ENCODE measurements around the gene GAL3ST1. TPM values are rescaled to one million over a fixed set of nuclear protein-coding genes. Genes with fewer than 3 reads are reported as not detected.

GAL3ST1 gene
- total and polyA plus RNA-seq, 2 donors (not counting 1 experiment from before 2014, with no cell fraction given): 0.06 to 0.17 TPM

DNA sequence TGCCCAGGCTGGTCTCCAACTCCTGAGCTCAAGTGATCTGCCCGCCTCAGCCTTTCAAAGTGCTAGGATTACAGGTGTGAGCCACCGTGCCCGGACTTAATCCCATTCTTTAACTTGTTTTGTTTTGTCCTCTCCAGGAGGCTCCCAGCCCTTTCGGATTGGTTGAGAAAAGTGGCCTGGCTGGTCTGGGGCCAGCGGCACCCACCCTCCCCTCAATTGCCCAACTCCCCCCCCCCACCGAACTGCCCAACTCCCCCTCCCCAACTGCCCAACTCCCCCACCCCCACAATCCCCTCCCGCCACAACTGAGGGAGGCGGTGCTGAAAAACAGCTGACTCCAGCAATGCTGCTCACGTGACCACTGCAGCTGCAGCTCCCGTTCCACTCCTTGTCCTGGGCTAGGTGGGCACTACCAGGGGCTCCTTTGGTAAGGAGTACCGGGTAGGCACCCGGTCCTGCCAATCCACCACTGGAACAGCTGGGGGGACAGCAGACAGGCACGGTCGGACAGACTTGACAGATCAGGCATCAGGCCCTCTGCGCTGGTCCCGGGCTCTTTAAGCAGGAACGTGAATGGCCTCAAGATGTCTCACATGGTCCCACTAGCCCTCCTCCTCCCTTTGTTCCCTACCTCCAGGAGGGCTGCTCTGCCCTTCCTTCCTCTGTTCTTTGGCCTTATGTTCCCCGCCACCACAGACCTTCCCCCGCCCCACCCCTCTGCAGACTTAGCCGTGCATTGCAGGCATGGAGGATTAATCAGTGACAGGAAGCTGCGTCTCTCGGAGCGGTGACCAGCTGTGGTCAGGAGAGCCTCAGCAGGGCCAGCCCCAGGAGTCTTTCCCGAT is 32.2 kb upstream of the GAL3ST1 start, which contains the start of gene TCN2:
TSS of gene TCN2 (plus strand) at position 720 of the 845 bp plus-strand sequence. CDS start 158 bp downstream, outside the sequence.
- Histone ChIP-seq H2AFZ (ENCODE audit: low read length) (peak within 1 kb of the TSS; percentile 94), H3K36me3 (ENCODE audit: control insufficient read depth, insufficient read depth, low read length) (no peaks in the 10 kb centered on the region), H3K9ac (ENCODE audit: insufficient read depth, low read length) (peak within 1 kb of the TSS; percentile 55), H3K27me3 (ENCODE audit: control insufficient read depth, insufficient read depth, low read length) (no peaks in the 10 kb centered on the region), H3K79me2 (ENCODE audit: control insufficient read depth, insufficient read depth, low read length) (no peaks in the 10 kb centered on the region), H3K27ac (ENCODE audit: insufficient read depth, low read length) (peak within 1 kb of the TSS; percentile 76), H3K4me2 (ENCODE audit: extremely low read depth, insufficient read depth, low read length) (peak within 1 kb of the TSS; percentile 92), H3K9me3 (ENCODE audit: control insufficient read depth, insufficient read depth, low read depth, low read length) (no peaks in the 10 kb centered on the region), H4K20me1 (ENCODE audit: control insufficient read depth, extremely low read depth, insufficient read depth, low read length) (no peaks in the 10 kb centered on the region), H3K4me3 (replicated peaks in 1 of 4; ENCODE audit: control extremely low read depth in 1 of 4, insufficient read depth in 1 of 4, low read depth in 3 of 4, low read length in 4 of 4) (peak within 1 kb of the TSS; percentile 45 to 68 (median 54)), H3K4me1 (ENCODE audit: control insufficient read depth, extremely low read depth, insufficient read depth, low read length) (peaks cover 29% of the 10 kb centered on the region)
- TF ChIP-seq EZH2 (IDR thresholded peaks at IDR 0.05; ENCODE audit: low read length, missing control alignments): no peak
- TF ChIP-seq, protein P1, sequence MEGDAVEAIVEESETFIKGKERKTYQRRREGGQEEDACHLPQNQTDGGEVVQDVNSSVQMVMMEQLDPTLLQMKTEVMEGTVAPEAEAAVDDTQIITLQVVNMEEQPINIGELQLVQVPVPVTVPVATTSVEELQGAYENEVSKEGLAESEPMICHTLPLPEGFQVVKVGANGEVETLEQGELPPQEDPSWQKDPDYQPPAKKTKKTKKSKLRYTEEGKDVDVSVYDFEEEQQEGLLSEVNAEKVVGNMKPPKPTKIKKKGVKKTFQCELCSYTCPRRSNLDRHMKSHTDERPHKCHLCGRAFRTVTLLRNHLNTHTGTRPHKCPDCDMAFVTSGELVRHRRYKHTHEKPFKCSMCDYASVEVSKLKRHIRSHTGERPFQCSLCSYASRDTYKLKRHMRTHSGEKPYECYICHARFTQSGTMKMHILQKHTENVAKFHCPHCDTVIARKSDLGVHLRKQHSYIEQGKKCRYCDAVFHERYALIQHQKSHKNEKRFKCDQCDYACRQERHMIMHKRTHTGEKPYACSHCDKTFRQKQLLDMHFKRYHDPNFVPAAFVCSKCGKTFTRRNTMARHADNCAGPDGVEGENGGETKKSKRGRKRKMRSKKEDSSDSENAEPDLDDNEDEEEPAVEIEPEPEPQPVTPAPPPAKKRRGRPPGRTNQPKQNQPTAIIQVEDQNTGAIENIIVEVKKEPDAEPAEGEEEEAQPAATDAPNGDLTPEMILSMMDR (conservative IDR thresholded peaks at IDR 0.05 in 1 of 2, IDR thresholded peaks at IDR 0.05 in 1 of 2; ENCODE audit: low read depth in 1 of 2, low read length in 2 of 2): no peak
- DNase-seq (ENCODE audit: low read depth in 2 of 2): peak; percentile 83 to 85

DNA sequence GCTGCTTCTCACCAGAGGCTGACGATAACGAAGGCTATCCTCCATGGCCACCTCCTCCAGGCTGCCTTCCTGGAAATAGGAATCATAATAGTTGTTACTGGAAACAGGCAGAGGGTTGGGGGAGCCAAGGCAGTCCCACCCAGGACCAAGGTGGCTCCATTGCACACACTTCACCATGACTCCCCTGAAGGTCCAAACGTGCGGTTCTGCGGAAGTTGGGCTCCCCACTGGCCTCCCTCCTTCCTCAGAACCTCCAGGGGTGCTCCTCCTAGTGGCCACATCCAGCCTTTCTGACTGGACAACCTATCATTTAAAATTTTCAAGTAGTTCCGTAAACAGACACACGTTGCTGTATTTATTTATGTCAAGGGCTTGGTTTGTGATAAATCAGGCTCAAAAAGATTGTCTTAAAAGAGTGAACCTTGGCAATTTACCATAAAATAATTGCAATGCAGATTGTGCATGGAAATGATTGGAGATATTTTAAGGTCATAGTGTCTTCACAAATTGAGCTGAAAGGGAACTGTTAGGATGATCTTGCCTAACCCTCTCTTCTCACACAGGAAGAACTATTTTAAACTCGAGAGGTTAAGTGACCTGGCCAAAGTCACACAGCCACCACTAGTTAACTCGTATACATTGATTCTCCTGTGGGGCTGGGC is 31.1 kb upstream of the GAL3ST1 start:
- Histone ChIP-seq H3K4me2 (ENCODE audit: extremely low read depth, insufficient read depth, low read length) (peak overlapping the region; percentile 46), H3K79me2 (ENCODE audit: control insufficient read depth, insufficient read depth, low read length) (no peaks in the 10 kb centered on the region), H3K9me3 (ENCODE audit: control insufficient read depth, insufficient read depth, low read depth, low read length) (no peaks in the 10 kb centered on the region), H3K4me3 (replicated peaks in 1 of 4; ENCODE audit: control extremely low read depth in 1 of 4, insufficient read depth in 1 of 4, low read depth in 3 of 4, low read length in 4 of 4) (peak overlapping the region in 2 of 4 experiments; percentile 56 to 68), H2AFZ (ENCODE audit: low read length) (peak overlapping the region; percentile 52), H3K9ac (ENCODE audit: insufficient read depth, low read length) (no peak overlapping the region), H3K27ac (ENCODE audit: insufficient read depth, low read length) (no peak overlapping the region), H3K27me3 (ENCODE audit: control insufficient read depth, insufficient read depth, low read length) (no peaks in the 10 kb centered on the region), H3K36me3 (ENCODE audit: control insufficient read depth, insufficient read depth, low read length) (no peaks in the 10 kb centered on the region), H3K4me1 (ENCODE audit: control insufficient read depth, extremely low read depth, insufficient read depth, low read length) (peaks cover 29% of the 10 kb centered on the region), H4K20me1 (ENCODE audit: control insufficient read depth, extremely low read depth, insufficient read depth, low read length) (no peaks in the 10 kb centered on the region)
- no peak for TF ChIP-seq EZH2 (IDR thresholded peaks at IDR 0.05; ENCODE audit: low read length, missing control alignments)
- TF ChIP-seq, protein P1 (conservative IDR thresholded peaks at IDR 0.05 in 1 of 2, IDR thresholded peaks at IDR 0.05 in 1 of 2; ENCODE audit: low read depth in 1 of 2, low read length in 2 of 2): peak; percentile 58 to 73
- peak; percentile 29 to 57 for DNase-seq (ENCODE audit: low read depth in 2 of 2)

DNA sequence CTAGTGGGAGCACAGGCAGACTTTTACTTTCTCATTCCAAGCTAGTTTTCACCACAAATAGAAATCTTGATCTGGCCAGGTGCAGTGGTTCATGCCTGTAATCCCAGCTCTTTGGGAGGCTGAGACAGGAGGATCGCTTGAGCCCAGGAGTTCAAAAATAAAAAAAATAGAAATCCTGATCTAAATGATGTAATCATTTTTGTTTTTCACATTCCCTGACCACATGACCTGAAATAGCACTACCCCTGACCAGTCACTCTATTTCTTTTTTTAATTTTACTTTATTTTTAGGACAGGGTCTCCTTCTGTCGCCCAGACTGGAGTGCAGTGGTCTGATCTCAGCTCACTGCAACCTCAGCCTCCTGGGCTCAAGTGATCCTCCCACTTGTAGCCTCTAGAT is 30.3 kb upstream of the GAL3ST1 start:
- H3K4me2 ChIP-seq (ENCODE audit: extremely low read depth, insufficient read depth, low read length): no peak overlapping the region
- H3K9ac ChIP-seq (ENCODE audit: insufficient read depth, low read length): no peak overlapping the region
- H3K36me3 ChIP-seq (ENCODE audit: control insufficient read depth, insufficient read depth, low read length): no peaks in the 10 kb centered on the region
- peaks cover 25% of the 10 kb centered on the region for H3K4me1 ChIP-seq (ENCODE audit: control insufficient read depth, extremely low read depth, insufficient read depth, low read length)
- H4K20me1 ChIP-seq (ENCODE audit: control insufficient read depth, extremely low read depth, insufficient read depth, low read length): no peaks in the 10 kb centered on the region
- H3K79me2 ChIP-seq (ENCODE audit: control insufficient read depth, insufficient read depth, low read length): no peaks in the 10 kb centered on the region
- no peak overlapping the region for H3K4me3 ChIP-seq (replicated peaks in 1 of 4; ENCODE audit: control extremely low read depth in 1 of 4, insufficient read depth in 1 of 4, low read depth in 3 of 4, low read length in 4 of 4)
- no peak for TF ChIP-seq EZH2 (IDR thresholded peaks at IDR 0.05; ENCODE audit: low read length, missing control alignments)
- H3K9me3 ChIP-seq (ENCODE audit: control insufficient read depth, insufficient read depth, low read depth, low read length): no peaks in the 10 kb centered on the region
- H3K27ac ChIP-seq (ENCODE audit: insufficient read depth, low read length): no peak overlapping the region
- no peak for DNase-seq (ENCODE audit: low read depth in 2 of 2)
- H3K27me3 ChIP-seq (ENCODE audit: control insufficient read depth, insufficient read depth, low read length): no peaks in the 10 kb centered on the region
- no peak overlapping the region for H2AFZ ChIP-seq (ENCODE audit: low read length)
